Activated naive CD4-positive, alpha-beta T cell treated with anti-CD3 and anti-CD28 coated beads, Interleukin-2, amount 10 ng/mL, durations not matched to agents 5 hours and 36 hours (primary cell): ENCODE results near the gene THOP1. TPM values are rescaled to one million over a fixed set of nuclear protein-coding genes. Genes with fewer than 3 reads are reported as not detected.

Experiments
- total RNA-seq, 2 experiments: library from RNA; stranded (reverse); gene quantifications; one replicate each; pipeline ENCODE4 v1.2.3, GENCODE V29; 2021

THOP1 gene
- total RNA-seq, result 10 to 100 TPM; 62.0 to 66.6 TPM

GRCh38 chr19:2785244-2785997, at the start of gene THOP1:
Gene THOP1, plus strand, starts transcription at chr19:2785503. Its CDS starts 160 bp downstream, at chr19:2785663.

GRCh38 chr19:2739602-2740313, 45.5 kb upstream of the THOP1 start, which contains the start of gene SLC39A3:
Gene SLC39A3, minus strand, starts transcription at chr19:2740017. Its CDS starts 2,760 bp downstream, at chr19:2737257.

GRCh38 chr19:2782936-2783780, 2.1 kb upstream of the THOP1 start, which contains the start of gene SGTA:
Gene SGTA, minus strand, starts transcription at chr19:2783273. Its CDS starts 14,205 bp downstream, at chr19:2769068.

GRCh38 chr19:2819540-2820111, 34.3 kb downstream of the THOP1 start, which contains the start of gene ZNF554:
Gene ZNF554, plus strand, starts transcription at chr19:2819868. Its CDS starts 204 bp downstream, at chr19:2820072.

GRCh38 chr19:2840794-2841791, 55.8 kb downstream of the THOP1 start, which contains the start of gene ZNF555:
Gene ZNF555, plus strand, starts transcription at chr19:2841475. Its CDS starts 98 bp downstream, at chr19:2841573.

Other genes with a start within 250 kb of the THOP1 start
- under 1 TPM; 0.68 to 0.72 TPM for gene GNG7, start 82.8 kb upstream of the THOP1 start, total RNA-seq
- not detected for gene DIRAS1, start 64.1 kb upstream of the THOP1 start, total RNA-seq
- 10 to 100 TPM; 18.5 to 21.5 TPM for gene SLC39A3, start 45.5 kb upstream of the THOP1 start, total RNA-seq
- gene SGTA, start 2.2 kb upstream of the THOP1 start, total RNA-seq, result 10 to 100 TPM; 37.6 to 37.8 TPM
- 1 to 10 TPM; 3.3 to 3.8 TPM for gene ZNF554, start 34.4 kb downstream of the THOP1 start, total RNA-seq
- gene ZNF555, start 56.0 kb downstream of the THOP1 start, total RNA-seq, result 1 to 10 TPM; 3.9 to 4.3 TPM
- gene ZNF556, start 81.8 kb downstream of the THOP1 start, total RNA-seq, result not detected
- 1 to 10 TPM; 3.5 to 3.8 TPM for gene ZNF57, start 115.4 kb downstream of the THOP1 start, total RNA-seq
- gene ZNF77, start 159.5 kb downstream of the THOP1 start, total RNA-seq, result 1 to 10 TPM; 3.8 to 4.3 TPM
- gene TLE6, start 192.1 kb downstream of the THOP1 start, total RNA-seq, result 1 to 10 TPM; 1.2 to 2.1 TPM
- 1 to 10 TPM; 1.1 to 1.9 TPM for gene TLE2, start 243.8 kb downstream of the THOP1 start, total RNA-seq